ENCODE data around the gene CHML. TPM values are rescaled to one million over a fixed set of nuclear protein-coding genes. Genes with fewer than 3 reads are reported as not detected.

Gene CHML
- total and polyA plus RNA-seq, 2 of the 8 experiments (the other 6 are each of a cell fraction or from before 2014, with no cell fraction given) = 11.5 to 82.4 TPM

- TF ChIP-seq CHD7 (IDR thresholded peaks at IDR 0.05; ENCODE audit: insufficient replicate concordance, low read length) (no peak), ATF3 (IDR thresholded peaks at IDR 0.05; ENCODE audit: insufficient read depth, low read depth, low read length) (no peak), GABPA (IDR thresholded peaks at IDR 0.05; ENCODE audit: borderline replicate concordance, insufficient read depth, low read length) (no peak)
Observed at GRCh38 chr1:241590719-241591118, 49.5 kb downstream of the CHML start (continued).

All from H1 (cell line).